ENCODE results near the gene SCN8A. TPM values are rescaled to one million over a fixed set of nuclear protein-coding genes. Genes with fewer than 3 reads are reported as not detected.

Gene SCN8A
- total RNA-seq, 4 donors from 2014 or later, result 0.28 to 4.1 TPM; not detected in 2

DNA sequence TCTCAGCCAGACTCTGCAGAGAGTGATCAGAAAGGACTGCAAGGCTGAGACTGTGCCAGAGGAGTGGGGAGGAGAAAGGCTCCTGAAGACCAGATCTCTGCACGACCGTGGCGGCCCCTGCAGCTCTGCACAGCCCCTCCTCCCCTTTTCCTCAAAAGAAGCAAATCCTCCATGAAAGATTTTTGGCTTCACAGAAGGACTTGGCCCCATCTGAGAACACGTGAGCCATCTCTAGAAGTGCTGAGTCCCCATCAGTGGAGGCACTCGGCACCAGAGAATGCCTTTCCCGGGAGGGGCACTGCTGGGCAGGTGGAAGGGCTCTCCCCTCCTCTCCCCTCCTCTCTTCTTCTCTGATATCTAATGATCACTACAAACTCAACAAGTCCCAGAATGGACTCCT lies 250.7 kb downstream of the SCN8A start:
- H3K36me3 ChIP-seq, result no peaks in the 10 kb centered on the region
- peaks cover 0 to 13% of the 10 kb centered on the region in 2 donors for H3K27me3 ChIP-seq
- TF ChIP-seq, protein P1, sequence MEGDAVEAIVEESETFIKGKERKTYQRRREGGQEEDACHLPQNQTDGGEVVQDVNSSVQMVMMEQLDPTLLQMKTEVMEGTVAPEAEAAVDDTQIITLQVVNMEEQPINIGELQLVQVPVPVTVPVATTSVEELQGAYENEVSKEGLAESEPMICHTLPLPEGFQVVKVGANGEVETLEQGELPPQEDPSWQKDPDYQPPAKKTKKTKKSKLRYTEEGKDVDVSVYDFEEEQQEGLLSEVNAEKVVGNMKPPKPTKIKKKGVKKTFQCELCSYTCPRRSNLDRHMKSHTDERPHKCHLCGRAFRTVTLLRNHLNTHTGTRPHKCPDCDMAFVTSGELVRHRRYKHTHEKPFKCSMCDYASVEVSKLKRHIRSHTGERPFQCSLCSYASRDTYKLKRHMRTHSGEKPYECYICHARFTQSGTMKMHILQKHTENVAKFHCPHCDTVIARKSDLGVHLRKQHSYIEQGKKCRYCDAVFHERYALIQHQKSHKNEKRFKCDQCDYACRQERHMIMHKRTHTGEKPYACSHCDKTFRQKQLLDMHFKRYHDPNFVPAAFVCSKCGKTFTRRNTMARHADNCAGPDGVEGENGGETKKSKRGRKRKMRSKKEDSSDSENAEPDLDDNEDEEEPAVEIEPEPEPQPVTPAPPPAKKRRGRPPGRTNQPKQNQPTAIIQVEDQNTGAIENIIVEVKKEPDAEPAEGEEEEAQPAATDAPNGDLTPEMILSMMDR (IDR thresholded peaks at IDR 0.05), result no peak
- H3K4me3 ChIP-seq, result no peak overlapping the region
- H3K27ac ChIP-seq, result no peak overlapping the region
- no peak for DNase-seq
- H3K9me3 ChIP-seq, result no peaks in the 10 kb centered on the region
- H3K4me1 ChIP-seq, result peaks cover 0 to 5% (median under 1%) of the 10 kb centered on the region in 4 donors

DNA sequence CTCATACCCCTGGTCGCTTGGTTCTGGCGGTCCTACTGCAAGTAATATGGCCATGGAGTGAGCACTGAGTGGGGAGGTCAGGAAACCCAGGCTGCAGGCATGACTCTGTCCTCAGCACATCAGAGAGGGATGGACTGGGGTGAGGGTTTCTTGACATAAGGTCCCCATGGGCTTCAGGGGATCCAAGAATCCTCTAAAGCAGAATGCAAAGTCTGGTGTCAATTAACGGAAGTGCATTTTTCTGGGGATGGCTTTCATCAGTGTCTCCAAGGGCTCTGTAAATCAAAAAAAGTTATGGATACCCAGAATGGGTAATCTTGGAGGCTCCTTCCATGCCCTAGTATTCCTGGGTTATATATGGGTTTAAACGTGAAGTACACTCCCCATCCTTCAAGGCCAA lies 253.8 kb downstream of the SCN8A start:
- Histone ChIP-seq H3K4me3 (no peak overlapping the region), H3K27ac (no peak overlapping the region), H3K4me1 (peaks cover 0 to 24% (median 10%) of the 10 kb centered on the region in 4 donors), H3K36me3 (no peaks in the 10 kb centered on the region), H3K9me3 (no peaks in the 10 kb centered on the region), H3K27me3 (peaks cover 0 to 36% of the 10 kb centered on the region in 2 donors)
- DNase-seq, result no peak
- TF ChIP-seq, protein P1 (IDR thresholded peaks at IDR 0.05), result no peak
- TF ChIP-seq POLR2A (IDR thresholded peaks at IDR 0.05), result no peak

DNA sequence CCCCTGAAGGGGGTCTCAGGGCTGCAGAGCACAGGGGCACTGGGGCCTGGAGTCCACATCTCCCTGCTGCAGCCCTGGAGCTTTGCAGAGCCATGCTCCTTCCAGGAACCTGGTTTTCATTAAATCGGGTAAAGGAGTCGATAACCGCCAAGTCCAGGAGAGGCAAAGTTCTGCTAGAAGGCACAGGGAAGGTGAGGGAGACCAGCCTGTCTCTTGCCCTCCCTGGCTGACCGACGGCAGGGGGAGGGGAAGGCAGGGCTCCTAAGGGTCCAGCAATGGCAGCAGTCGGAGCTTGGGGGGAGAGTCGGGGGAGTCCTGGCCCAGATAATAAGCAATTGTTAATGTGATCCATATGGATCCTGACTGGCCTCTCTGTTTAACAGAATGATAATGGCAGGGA lies 254.4 kb downstream of the SCN8A start:
- Histone ChIP-seq H3K4me3 (no peak overlapping the region), H3K4me1 (peaks cover 0 to 24% (median 10%) of the 10 kb centered on the region in 4 donors), H3K27me3 (peaks cover 0 to 36% of the 10 kb centered on the region in 2 donors), H3K27ac (no peak overlapping the region), H3K36me3 (no peaks in the 10 kb centered on the region), H3K9me3 (no peaks in the 10 kb centered on the region)
- no peak for DNase-seq
- TF ChIP-seq, protein P1 (IDR thresholded peaks at IDR 0.05), result no peak
- no peak for TF ChIP-seq POLR2A (IDR thresholded peaks at IDR 0.05)

DNA sequence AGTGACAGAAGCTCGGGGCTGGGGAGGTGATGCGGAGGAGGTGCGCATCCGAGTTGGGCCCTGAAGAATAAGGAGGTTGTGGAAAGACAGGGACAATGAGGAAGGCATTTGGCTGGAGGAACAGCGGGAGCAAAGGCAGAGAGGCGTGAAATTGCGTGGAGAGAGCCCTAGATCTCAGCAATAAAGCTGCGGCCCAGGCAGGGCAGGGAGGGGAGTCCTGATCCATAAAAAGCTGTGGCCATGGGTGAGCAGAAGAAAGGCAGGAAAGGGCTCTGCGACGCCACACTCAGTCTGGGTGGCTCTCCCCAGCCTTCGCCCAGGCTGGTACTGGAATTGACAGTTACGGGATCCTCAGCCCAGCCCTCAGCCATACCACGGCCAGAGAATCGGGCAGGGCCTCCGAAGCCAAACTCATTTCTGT lies 255.2 kb downstream of the SCN8A start:
- Histone ChIP-seq H3K36me3 (no peaks in the 10 kb centered on the region), H3K4me1 (peaks cover 0 to 24% (median 10%) of the 10 kb centered on the region in 4 donors), H3K27me3 (peaks cover 0 to 36% of the 10 kb centered on the region in 2 donors), H3K27ac (peak overlapping the region in 2 of 4 donors; percentile 57 to 63), H3K9me3 (no peaks in the 10 kb centered on the region), H3K4me3 (no peak overlapping the region)
- no peak for DNase-seq
- no peak for TF ChIP-seq POLR2A (IDR thresholded peaks at IDR 0.05)
- TF ChIP-seq, protein P1 (IDR thresholded peaks at IDR 0.05), result no peak

DNA sequence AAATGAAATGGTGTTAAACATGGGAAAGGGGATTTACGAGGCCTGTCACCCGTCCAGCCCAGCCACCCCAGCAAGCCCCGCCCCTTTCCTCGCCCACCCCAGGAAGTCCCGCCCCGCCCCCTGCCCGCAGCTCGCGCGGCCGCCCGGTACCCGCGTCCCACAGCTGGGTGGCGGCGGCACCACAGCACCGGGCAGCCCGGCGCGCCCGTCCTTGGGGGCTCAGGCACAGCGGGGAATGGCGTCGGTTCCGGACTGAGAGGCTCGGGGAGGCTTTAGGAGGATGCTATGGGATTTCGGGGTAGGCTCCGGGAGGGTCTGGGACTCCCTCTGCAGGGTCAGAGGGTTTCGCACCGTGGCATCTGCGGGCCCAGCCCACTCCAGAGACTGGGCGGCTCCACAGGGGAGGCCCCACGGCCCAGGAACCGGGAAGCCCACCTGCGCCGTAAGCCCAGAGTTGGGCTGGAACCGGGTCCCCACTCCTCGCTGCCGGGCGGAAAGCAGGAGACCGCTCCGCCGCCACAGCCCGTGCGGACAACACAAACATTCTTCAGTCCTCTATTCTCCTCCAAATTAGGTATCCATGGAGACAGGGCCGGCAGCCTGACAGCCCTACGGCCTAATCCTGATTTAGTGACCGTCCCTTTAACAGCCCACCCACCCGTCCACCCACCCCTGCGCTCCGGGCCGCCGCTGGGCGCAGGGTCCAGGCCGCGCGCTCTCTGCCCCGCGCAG lies 256.0 kb downstream of the SCN8A start:
- peak in 2 of 3 donors; percentile 65 to 72 for DNase-seq
- H3K27me3 ChIP-seq, result peaks cover 0 to 36% of the 10 kb centered on the region in 2 donors
- peak overlapping the region; percentile 1 to 63 (median 48) for H3K27ac ChIP-seq
- TF ChIP-seq, protein P1 (IDR thresholded peaks at IDR 0.05), result no peak
- no peak for TF ChIP-seq POLR2A (IDR thresholded peaks at IDR 0.05)
- H3K4me1 ChIP-seq, result peaks cover 0 to 24% (median 10%) of the 10 kb centered on the region in 4 donors
- H3K9me3 ChIP-seq, result no peaks in the 10 kb centered on the region
- peak overlapping the region; percentile 31 to 59 (median 51) for H3K4me3 ChIP-seq
- no peaks in the 10 kb centered on the region for H3K36me3 ChIP-seq
